Spinal cord (tissue), 10 donors: Measurements from ENCODE around the gene COL1A2. TPM values are rescaled to one million over a fixed set of nuclear protein-coding genes. Genes with fewer than 3 reads are reported as not detected.

Experiments used
- DNase-seq, 6 donors: peaks; one replicate each; pipeline versions ENCODE4 v3.0.0 to v3.0.0-alpha.2; 2013 to 2015; ENCODE audit warnings: low spot score in 6 of 6, low read depth in 4 of 6
- H3K27ac ChIP-seq: one replicate; pipeline ENCODE4 v1.5.1; 2013; ENCODE audit warnings: low read depth, low read length, control low read depth
- H3K27me3 ChIP-seq: one replicate; pipeline ENCODE4 v1.6.1; 2013; ENCODE audit warnings: low read length; ENCODE audit not compliant: control insufficient read depth, insufficient read depth
- H3K36me3 ChIP-seq: one replicate; pipeline ENCODE4 v1.6.1; 2013; ENCODE audit warnings: low read length; ENCODE audit not compliant: control insufficient read depth, insufficient read depth
- H3K4me1 ChIP-seq: one replicate; pipeline ENCODE4 v1.6.1; 2013; ENCODE audit warnings: low read length; ENCODE audit not compliant: control insufficient read depth, insufficient read depth
- H3K4me3 ChIP-seq: one replicate; pipeline ENCODE4 v1.5.1; 2013; ENCODE audit warnings: low read depth, low read length, control low read depth
- H3K9me3 ChIP-seq: one replicate; pipeline ENCODE4 v1.6.1; 2013; ENCODE audit warnings: low read length; ENCODE audit not compliant: control insufficient read depth, insufficient read depth
- WGBS: methylation state at CpG from one replicate; pipeline ENCODE4 v1.1.5; 2013; ENCODE audit warnings: missing lambda C conversion rate; ENCODE audit not compliant: insufficient coverage; 5-methylcytosine and 5-hydroxymethylcytosine counted together
- polyA plus RNA-seq, 2 donors: library from polyadenylated mRNA; unstranded; fragments of 120-200 nt; gene quantifications; one replicate each; pipeline ENCODE4 v1.2.1, GENCODE V29; 2013; ENCODE audit not compliant: insufficient read length in 2 of 2
- total RNA-seq, 2 donors: library from RNA; depleted of rRNA in 1 of 2; stranded (reverse); fragments of 120-200 nt in 1 of 2; fragments of >200 nt in 1 of 2; gene quantifications; one replicate each; pipeline versions ENCODE4 v1.2.3 to v1.2.4, GENCODE V29; 2013 to 2014
- donor health status: healthy.

The COL1A2 gene
- total and polyA plus RNA-seq, 4 donors = 394 to 3,270 (median 1,677) TPM

DNA sequence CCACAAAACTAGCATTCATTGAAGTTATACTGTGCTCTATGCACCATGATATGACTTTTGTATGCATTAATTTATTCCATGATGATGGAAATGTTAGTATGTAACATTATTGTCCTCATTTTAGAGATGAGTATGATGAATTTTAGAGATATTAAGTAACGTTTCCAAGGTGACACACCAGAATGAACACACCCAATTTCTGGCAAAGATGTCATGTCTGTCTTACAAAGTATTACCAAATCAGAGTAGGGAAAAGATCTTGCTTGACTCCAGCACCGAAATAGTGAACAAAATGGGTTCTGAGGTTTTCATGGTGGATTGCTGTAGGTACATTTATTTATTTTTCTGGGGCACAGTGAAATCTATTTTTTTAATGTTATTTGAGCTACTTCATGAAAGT, 33.8 kb upstream of the COL1A2 start:
- H3K4me1 ChIP-seq = no peaks in the 10 kb centered on the region
- no CpG with 5 or more reads among the region's 2 CpGs for WGBS
- no peaks in the 10 kb centered on the region for H3K36me3 ChIP-seq
- H3K27ac ChIP-seq = no peak overlapping the region
- H3K9me3 ChIP-seq = no peaks in the 10 kb centered on the region
- no peak for DNase-seq
- H3K27me3 ChIP-seq = no peaks in the 10 kb centered on the region
- no peak overlapping the region for H3K4me3 ChIP-seq

DNA sequence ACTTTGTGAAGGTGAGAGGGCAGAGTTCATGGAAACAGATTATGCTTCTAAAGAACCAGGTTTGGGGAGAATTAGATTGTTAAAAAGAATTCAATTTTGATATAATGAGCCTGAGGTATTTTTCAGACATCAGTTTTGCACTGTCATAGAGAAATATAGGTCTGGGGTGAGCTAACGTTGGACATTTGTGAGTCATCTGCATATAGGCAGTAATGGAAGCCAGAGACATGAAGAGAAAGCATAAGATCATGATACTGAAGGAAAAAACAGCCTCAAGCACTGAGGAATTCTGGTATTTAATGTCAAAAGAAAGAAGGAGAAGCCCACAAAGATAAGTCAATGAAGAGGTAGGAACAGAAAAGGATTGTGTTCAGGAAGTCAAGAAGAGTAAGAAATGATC, 32.4 kb upstream of the COL1A2 start:
- H3K36me3 ChIP-seq = no peaks in the 10 kb centered on the region
- 94% methylated on average over 1 of the region's 1 CpG for WGBS
- H3K27ac ChIP-seq = no peak overlapping the region
- no peaks in the 10 kb centered on the region for H3K4me1 ChIP-seq
- H3K27me3 ChIP-seq = no peaks in the 10 kb centered on the region
- no peak for DNase-seq
- no peak overlapping the region for H3K4me3 ChIP-seq
- H3K9me3 ChIP-seq = no peaks in the 10 kb centered on the region

- WGBS = 72% methylated on average over 3 of the region's 5 CpGs
- Histone ChIP-seq H3K27ac (no peak overlapping the region), H3K27me3 (no peaks in the 10 kb centered on the region), H3K36me3 (no peaks in the 10 kb centered on the region), H3K4me3 (no peak overlapping the region), H3K9me3 (no peaks in the 10 kb centered on the region), H3K4me1 (no peaks in the 10 kb centered on the region)
- DNase-seq = no peak
Observed at GRCh38 chr7:94364816-94365215, 29.9 kb upstream of the COL1A2 start.

GRCh38 chr7:94366163-94366562, 28.5 kb upstream of the COL1A2 start:
- WGBS = 100% methylated on average over 2 of the region's 3 CpGs
- DNase-seq = no peak
- Histone ChIP-seq H3K4me1 (no peaks in the 10 kb centered on the region), H3K36me3 (no peaks in the 10 kb centered on the region), H3K27me3 (no peaks in the 10 kb centered on the region), H3K27ac (no peak overlapping the region), H3K9me3 (no peaks in the 10 kb centered on the region), H3K4me3 (no peak overlapping the region)

DNA sequence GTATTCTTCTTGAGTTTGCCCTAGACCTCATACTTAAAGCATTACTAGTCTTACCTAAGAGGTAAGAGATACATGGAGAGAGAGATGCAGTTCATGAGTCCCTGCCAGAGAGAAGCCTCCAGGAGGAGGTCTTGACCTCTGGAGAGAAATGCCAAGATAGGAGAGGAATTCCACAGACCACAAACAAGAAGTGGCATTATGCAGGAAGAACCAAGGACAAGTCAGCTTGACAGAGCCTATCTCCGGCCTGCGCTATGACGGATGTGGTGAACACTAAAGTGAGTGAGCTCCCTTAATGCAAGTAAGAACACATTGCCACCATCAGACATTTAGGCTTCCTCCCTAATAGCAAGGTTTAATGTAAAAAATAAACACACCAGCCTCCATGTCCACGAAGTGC, 27.9 kb upstream of the COL1A2 start:
- Histone ChIP-seq H3K27me3 (no peaks in the 10 kb centered on the region), H3K9me3 (no peaks in the 10 kb centered on the region), H3K4me3 (no peak overlapping the region), H3K36me3 (no peaks in the 10 kb centered on the region), H3K4me1 (no peaks in the 10 kb centered on the region), H3K27ac (peak overlapping the region; percentile 44)
- DNase-seq = no peak
- no CpG with 5 or more reads among the region's 4 CpGs for WGBS

- Histone ChIP-seq H3K27me3 (no peaks in the 10 kb centered on the region), H3K27ac (peak overlapping the region; percentile 82), H3K4me3 (no peak overlapping the region), H3K36me3 (no peaks in the 10 kb centered on the region), H3K9me3 (no peaks in the 10 kb centered on the region), H3K4me1 (no peaks in the 10 kb centered on the region)
- no CpG with 5 or more reads among the region's 2 CpGs for WGBS
- DNase-seq = peak in 1 of 6 donors; percentile 80
Observed at GRCh38 chr7:94367949-94368348, 26.7 kb upstream of the COL1A2 start.

- WGBS = 17% methylated on average over 1 of the region's 5 CpGs
- peak in 2 of 6 donors; percentile 73 to 74 for DNase-seq
- H3K4me1 ChIP-seq = no peaks in the 10 kb centered on the region
- peak overlapping the region; percentile 82 for H3K27ac ChIP-seq
- H3K4me3 ChIP-seq = no peak overlapping the region
- no peaks in the 10 kb centered on the region for H3K27me3 ChIP-seq
- no peaks in the 10 kb centered on the region for H3K36me3 ChIP-seq
- H3K9me3 ChIP-seq = no peaks in the 10 kb centered on the region
Observed at GRCh38 chr7:94368371-94368791, 26.3 kb upstream of the COL1A2 start.

- 0% methylated on average over 1 of the region's 2 CpGs for WGBS
- Histone ChIP-seq H3K27me3 (no peaks in the 10 kb centered on the region), H3K36me3 (no peaks in the 10 kb centered on the region), H3K4me3 (peak overlapping the region; percentile 28), H3K27ac (peak overlapping the region; percentile 94), H3K9me3 (no peaks in the 10 kb centered on the region), H3K4me1 (peaks cover 4% of the 10 kb centered on the region)
- peak in 1 of 6 donors; percentile 81 for DNase-seq
Observed at GRCh38 chr7:94374231-94374630, 20.5 kb upstream of the COL1A2 start.

- H3K27me3 ChIP-seq = no peaks in the 10 kb centered on the region
- peak overlapping the region; percentile 94 for H3K27ac ChIP-seq
- DNase-seq = peak in 2 of 6 donors; percentile 76 to 87
- 56% methylated on average over 3 of the region's 5 CpGs for WGBS
- H3K36me3 ChIP-seq = no peaks in the 10 kb centered on the region
- H3K9me3 ChIP-seq = no peaks in the 10 kb centered on the region
- H3K4me1 ChIP-seq = peaks cover 4% of the 10 kb centered on the region
- peak overlapping the region; percentile 28 for H3K4me3 ChIP-seq
Observed at GRCh38 chr7:94374721-94375566, 19.8 kb upstream of the COL1A2 start.

- Histone ChIP-seq H3K4me3 (peak overlapping the region; percentile 28), H3K27ac (peak overlapping the region; percentile 94), H3K4me1 (peaks cover 4% of the 10 kb centered on the region), H3K36me3 (no peaks in the 10 kb centered on the region), H3K9me3 (no peaks in the 10 kb centered on the region), H3K27me3 (no peaks in the 10 kb centered on the region)
- 20% methylated on average over 1 of the region's 2 CpGs for WGBS
- peak in 1 of 6 donors; percentile 74 for DNase-seq
Observed at GRCh38 chr7:94375691-94376090, 19.0 kb upstream of the COL1A2 start.
